Stimulated activated CD4-positive, alpha-beta T cell treated with anti-CD3 and anti-CD28 coated beads, Interleukin-1b, Interleukin-23, amount 100 ng/mL, for 1 hour (primary cell): Measurements from ENCODE around the gene TUNAR.
"Not testable (repeated sequence)": the region's sequence is repeated elsewhere in the genome, so short reads cannot be mapped to it uniquely, and the experiment has no call there.

Source experiments
- DNase-seq, 2 donors: peaks; one replicate each; pipeline ENCODE4 v3.0.0-alpha.2; 2020; ENCODE audit warnings: low read depth in 2 of 2

The TUNAR gene

DNA sequence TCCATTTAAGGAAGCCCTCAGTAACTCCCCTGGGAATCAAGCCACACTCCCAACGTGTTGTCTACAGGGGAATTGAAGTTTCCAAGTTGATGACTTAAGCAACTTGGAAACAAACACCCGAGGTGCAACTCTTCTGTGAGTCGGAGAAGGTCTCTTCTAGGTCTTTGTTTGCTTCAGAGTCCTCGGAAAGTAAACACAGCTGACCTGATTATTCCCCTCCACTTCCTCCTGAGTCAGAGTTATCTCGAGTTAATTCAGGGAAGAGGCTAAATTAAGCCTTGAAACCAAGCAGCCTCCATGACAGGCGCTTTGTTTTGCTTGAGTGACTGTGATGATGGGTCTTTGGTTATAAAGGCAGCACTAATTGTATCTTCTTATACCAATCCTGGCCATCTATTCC, 41.8 kb downstream of the TUNAR start:
- no peak for DNase-seq

DNA sequence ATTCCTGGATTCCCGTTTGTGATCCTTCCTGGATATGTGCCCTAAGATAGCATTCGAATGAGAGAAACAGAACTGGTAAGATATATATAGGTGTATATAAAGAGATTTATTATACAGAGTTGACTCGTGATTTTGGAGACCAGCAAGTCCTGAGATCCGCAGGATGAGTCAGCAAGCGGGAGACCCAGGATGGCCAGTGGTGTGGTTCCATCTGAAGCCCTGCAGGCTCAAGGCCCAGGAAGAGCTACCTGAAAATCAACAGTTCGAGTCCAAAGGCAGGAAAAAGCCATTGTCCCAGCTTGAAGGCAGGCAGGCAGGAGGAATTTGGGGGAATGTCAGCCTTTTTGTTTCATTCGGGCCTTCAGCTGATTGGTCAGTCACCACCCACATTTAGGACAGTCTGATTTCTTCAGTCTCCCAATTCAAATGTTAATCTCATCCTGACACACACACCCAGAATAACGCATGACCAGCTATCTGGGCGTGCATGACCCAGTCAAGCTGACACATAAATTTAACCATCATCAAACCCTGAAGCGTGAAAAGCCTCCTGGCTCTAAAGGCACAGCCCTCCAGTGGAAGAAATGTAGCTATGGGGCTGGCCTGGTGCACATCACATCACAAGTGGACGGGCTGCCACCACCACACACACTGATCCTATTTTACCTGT, 44.3 kb downstream of the TUNAR start:
- DNase-seq = no peak

GRCh38 chr14:95922080-95922479, 45.4 kb downstream of the TUNAR start:
- no peak for DNase-seq

- no peak for DNase-seq
Observed at GRCh38 chr14:95928751-95929150, 52.1 kb downstream of the TUNAR start.

GRCh38 chr14:95931384-95931783, 54.8 kb downstream of the TUNAR start:
- no peak for DNase-seq

DNA sequence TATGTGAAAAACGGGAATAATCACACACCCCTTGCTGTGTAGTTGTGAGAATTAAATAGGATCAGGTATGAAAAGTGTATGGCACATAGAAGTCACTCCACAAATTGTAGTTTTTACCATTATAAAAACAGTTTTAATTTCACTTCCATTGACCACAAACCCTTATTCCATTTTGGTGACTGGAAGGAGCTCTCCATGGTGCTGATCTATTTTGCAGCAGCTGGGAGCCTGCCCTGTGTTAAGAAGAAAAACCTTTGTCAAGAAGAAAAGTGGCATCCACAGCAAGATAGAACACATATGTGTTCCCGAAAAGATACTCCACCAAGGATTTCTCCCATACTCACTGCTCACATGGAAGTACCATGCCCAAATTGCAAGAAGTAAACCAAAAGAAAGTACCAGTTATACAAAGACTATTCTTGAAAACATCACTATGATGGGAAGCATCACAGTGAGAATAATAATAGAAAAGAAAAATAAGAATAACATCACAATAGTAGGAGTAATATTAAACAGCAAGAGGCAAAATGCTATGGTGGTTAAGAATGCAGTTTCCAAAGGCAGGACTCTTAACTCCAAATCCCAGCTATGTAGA, 58.7 kb downstream of the TUNAR start:
- DNase-seq = no peak

DNA sequence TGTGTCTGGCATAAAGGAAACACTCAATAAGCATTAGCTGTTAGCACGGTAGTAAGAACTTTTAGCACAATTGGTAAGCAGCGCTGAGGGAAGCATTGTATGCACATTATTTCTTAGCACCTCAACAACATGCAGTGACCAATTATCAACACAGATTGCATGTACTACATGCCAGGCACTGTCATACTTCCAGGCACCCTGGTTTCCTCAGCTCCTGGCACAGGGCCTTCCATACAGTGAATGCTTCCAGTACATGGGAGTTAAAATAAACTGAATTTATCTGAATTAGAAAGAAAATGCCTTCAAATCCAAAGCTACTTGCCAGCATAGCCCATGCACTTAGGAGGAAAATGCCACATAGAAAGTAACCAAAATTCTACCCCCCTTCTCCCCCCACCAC, 59.4 kb downstream of the TUNAR start:
- DNase-seq = no peak

GRCh38 chr14:95939335-95939734, 62.7 kb downstream of the TUNAR start:
- no peak for DNase-seq

GRCh38 chr14:95941897-95942296, 65.3 kb downstream of the TUNAR start:
- DNase-seq = no peak

DNA sequence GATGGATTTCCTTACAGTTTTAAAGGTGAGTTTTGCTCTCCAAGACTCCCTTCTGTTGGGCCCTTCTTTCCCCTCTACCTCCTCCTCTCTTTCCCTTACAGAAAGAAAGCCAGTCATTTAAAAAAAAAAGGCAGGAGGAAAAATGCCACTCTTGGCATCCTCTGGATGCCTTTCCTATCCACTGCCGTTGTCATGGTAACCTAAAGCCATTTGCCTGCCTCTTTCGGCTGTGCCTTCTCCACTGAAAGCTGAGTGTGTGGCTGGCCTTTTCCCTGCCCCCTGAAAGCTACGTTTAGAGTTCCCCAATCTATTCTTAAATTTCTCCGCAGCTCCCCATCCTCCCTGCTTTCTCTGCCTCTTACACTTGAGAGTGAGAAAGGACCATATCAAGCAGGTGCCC, 67.1 kb downstream of the TUNAR start:
- DNase-seq = no peak

- DNase-seq = no peak
Observed at GRCh38 chr14:95944462-95944861, 67.8 kb downstream of the TUNAR start.

GRCh38 chr14:95946867-95947266, 70.2 kb downstream of the TUNAR start:
- DNase-seq = no peak

GRCh38 chr14:95948558-95948981, 71.9 kb downstream of the TUNAR start:
- no peak for DNase-seq

- DNase-seq = no peak
Observed at GRCh38 chr14:95951359-95951758, 74.7 kb downstream of the TUNAR start.

DNA sequence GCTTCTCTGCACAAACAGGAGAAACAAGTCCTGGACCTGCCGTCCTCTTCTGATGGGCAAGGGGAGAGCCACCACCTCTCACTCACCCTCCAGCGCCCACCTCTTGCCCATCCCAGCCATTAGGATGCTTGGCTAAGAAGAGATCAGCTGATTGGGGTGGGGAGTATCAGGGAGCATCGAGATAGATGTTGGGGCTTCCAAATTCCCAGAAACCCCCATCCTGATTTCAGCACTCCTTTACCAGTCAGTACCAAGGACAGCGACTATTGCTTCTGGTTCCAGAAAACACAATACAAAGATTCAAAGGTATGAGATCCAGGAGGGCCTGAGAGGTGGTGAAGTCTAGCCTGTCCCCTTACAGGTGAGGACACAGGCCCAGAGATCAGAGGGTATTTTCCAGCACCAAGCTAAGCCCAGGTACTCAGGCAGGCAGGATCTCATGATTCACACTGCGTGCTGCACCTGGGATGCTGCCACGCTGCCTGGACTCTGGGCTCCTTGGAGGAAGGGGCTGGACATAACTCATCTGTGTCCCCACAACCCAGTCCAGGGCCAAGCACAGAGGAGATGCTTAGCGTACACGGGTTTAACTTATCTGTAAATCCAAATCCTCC, 76.6 kb downstream of the TUNAR start:
- DNase-seq = no peak

GRCh38 chr14:95956601-95957460, 80.2 kb downstream of the TUNAR start:
- DNase-seq = no peak

GRCh38 chr14:95958105-95958504, 81.5 kb downstream of the TUNAR start:
- no peak for DNase-seq

- no peak for DNase-seq
Observed at GRCh38 chr14:95959317-95959716, 82.7 kb downstream of the TUNAR start.

DNA sequence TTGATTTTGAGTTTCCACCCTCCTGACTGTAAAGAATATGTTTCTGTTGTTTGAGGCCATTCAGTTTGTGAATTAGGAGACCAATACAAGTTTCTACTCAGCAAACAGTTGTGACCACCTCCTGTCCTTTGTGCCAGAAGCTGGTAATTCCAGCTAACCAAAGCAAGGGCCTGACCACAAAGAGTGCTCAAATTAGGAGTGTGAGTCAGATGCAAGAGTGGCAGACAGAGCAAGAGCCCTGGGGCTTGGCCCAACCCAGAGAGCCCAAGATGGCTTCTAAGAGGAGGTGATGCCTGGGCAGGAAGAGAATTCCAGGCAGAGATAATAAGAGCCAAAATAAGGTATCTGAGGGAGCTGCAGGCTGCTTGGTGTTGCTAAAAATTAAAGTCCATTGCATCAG, 84.8 kb downstream of the TUNAR start:
- DNase-seq = no peak

DNA sequence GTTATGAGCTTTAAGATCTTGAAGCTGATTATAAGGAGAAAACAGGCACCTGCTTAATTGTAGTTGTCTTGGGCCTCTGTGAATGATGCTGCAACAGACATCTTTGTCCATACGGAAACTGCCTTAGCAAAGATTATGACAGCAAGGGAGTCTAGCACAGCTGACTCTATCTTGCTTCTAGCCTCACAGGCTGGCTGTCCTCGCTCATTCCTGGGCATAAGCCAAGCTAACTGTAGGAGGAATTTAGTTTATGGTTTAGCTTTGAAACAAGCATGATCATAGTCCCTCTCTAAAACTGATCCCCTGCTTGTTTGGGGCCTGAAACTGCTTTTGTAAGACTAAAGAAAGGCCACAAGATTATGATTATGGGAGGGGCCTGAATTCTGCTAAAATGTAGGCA, 88.3 kb downstream of the TUNAR start:
- no peak for DNase-seq

- DNase-seq = not testable (repeated sequence)
Observed at GRCh38 chr14:95968048-95968447, 91.4 kb downstream of the TUNAR start.
